Loucy (cell line): ENCODE results near the gene CNOT10.

Experiments used
- H2AFZ ChIP-seq: fragments of 200-600 bp; sonication (generic); 2 replicates; pipeline ENCODE4 v1.6.0; 2016; ENCODE audit warnings: antibody characterized with exemption, mild to moderate bottlenecking, low read length, moderate library complexity
- H3F3A ChIP-seq: fragments of 200-600 bp; 2 replicates; pipeline ENCODE4 v1.6.0; 2016; ENCODE audit warnings: antibody characterized with exemption, low read depth, mild to moderate bottlenecking
- H3K27me3 ChIP-seq: fragments of 200-600 bp; sonication (generic); 2 replicates; pipeline ENCODE4 v1.6.1; 2014; ENCODE audit warnings: low read length, mild to moderate bottlenecking; ENCODE audit not compliant: insufficient read depth, poor library complexity, severe bottlenecking
- H3K36me3 ChIP-seq: fragments of 200-600 bp; sonication (generic); 2 replicates; pipeline ENCODE4 v1.6.1; 2016; ENCODE audit warnings: low read length; ENCODE audit not compliant: insufficient read depth
- H3K4me1 ChIP-seq: fragments of 200-600 bp; sonication (generic); 2 replicates; pipeline ENCODE4 v1.5.1; 2014; ENCODE audit warnings: low read length, mild to moderate bottlenecking; ENCODE audit not compliant: insufficient read depth, poor library complexity, severe bottlenecking
- H3K4me2 ChIP-seq: fragments of 200-600 bp; sonication (generic); 2 replicates; pipeline ENCODE4 v1.6.0; 2014; ENCODE audit warnings: antibody characterized with exemption, low read length, low read depth, mild to moderate bottlenecking; ENCODE audit not compliant: poor library complexity, severe bottlenecking
- H3K4me3 ChIP-seq: fragments of 200-600 bp; sonication (generic); 2 replicates; pipeline ENCODE4 v1.5.1; 2014; ENCODE audit warnings: low read length, mild to moderate bottlenecking, mixed read lengths; ENCODE audit not compliant: poor library complexity, severe bottlenecking
- H3K79me2 ChIP-seq: fragments of 200-600 bp; sonication (generic); 2 replicates; pipeline ENCODE4 v1.6.1; 2014; ENCODE audit warnings: low read length; ENCODE audit not compliant: insufficient read depth
- H3K9ac ChIP-seq: fragments of 200-600 bp; sonication (generic); 2 replicates; pipeline ENCODE4 v1.6.0; 2014; ENCODE audit warnings: mild to moderate bottlenecking, low read depth, low read length, moderate library complexity; ENCODE audit not compliant: poor library complexity, severe bottlenecking
- H3K9me2 ChIP-seq: fragments of 200-600 bp; sonication (generic); replicated peaks from 2 replicates; pipeline ENCODE4 v1.6.1; 2016; ENCODE audit warnings: low read depth, low read length, mixed read lengths
- H3K9me3 ChIP-seq: fragments of 200-600 bp; sonication (generic); 2 replicates; pipeline ENCODE4 v1.6.1; 2014; ENCODE audit warnings: mild to moderate bottlenecking, antibody characterized with exemption, low read length, low read depth; ENCODE audit not compliant: insufficient read depth
- H4K20me1 ChIP-seq: fragments of 200-600 bp; sonication (generic); 2 replicates; pipeline ENCODE4 v1.6.0; 2014; ENCODE audit warnings: antibody characterized with exemption, low read length, mild to moderate bottlenecking; ENCODE audit not compliant: insufficient read depth, poor library complexity, severe bottlenecking
- CTCF ChIP-seq: fragments of 200-600 bp; sonication (generic); conservative IDR thresholded peaks from 2 replicates; pipeline ENCODE4 v1.5.1; 2014; ENCODE audit warnings: mild to moderate bottlenecking, antibody characterized with exemption, low read length
- EZH2phosphoT487 ChIP-seq: fragments of 200-600 bp; IDR thresholded peaks from 2 replicates; pipeline ENCODE4 v1.6.1; 2018; ENCODE audit warnings: antibody characterized with exemption, mild to moderate bottlenecking, moderate library complexity, borderline replicate concordance

Gene CNOT10

GRCh38 chr3:32764481-32764880 is 79.5 kb downstream of the CNOT10 start:
- Histone ChIP-seq H2AFZ (no peak overlapping the region), H3K79me2 (no peaks in the 10 kb centered on the region), H3K4me2 (no peak overlapping the region), H3K9ac (no peak overlapping the region), H4K20me1 (no peaks in the 10 kb centered on the region), H3K9me3 (no peaks in the 10 kb centered on the region), H3K4me1 (no peaks in the 10 kb centered on the region), H3K27me3 (no peaks in the 10 kb centered on the region), H3K9me2 (no peaks in the 10 kb centered on the region), H3K36me3 (peaks cover 34% of the 10 kb centered on the region; the same call in 1 of the 2 replicates), H3K4me3 (no peak overlapping the region), H3F3A (no peaks in the 10 kb centered on the region)
- TF ChIP-seq CTCF (no peak), EZH2phosphoT487 (no peak)

- Histone ChIP-seq H3K9me2 (no peaks in the 10 kb centered on the region), H2AFZ (no peak overlapping the region), H3K79me2 (no peaks in the 10 kb centered on the region), H3K9me3 (no peaks in the 10 kb centered on the region), H3K9ac (no peak overlapping the region), H3F3A (no peaks in the 10 kb centered on the region), H4K20me1 (no peaks in the 10 kb centered on the region), H3K4me3 (no peak overlapping the region), H3K36me3 (peaks cover 9% of the 10 kb centered on the region; the same call in 1 of the 2 replicates), H3K27me3 (no peaks in the 10 kb centered on the region), H3K4me2 (no peak overlapping the region), H3K4me1 (peaks cover 5% of the 10 kb centered on the region)
- TF ChIP-seq CTCF = peak; percentile 37
- TF ChIP-seq EZH2phosphoT487 = no peak
These were observed 93.4 kb downstream of the CNOT10 start for GRCh38 chr3:32778389-32778788.

GRCh38 chr3:32780071-32780734 is 95.2 kb downstream of the CNOT10 start:
- peak overlapping the region; percentile 99 for H3K4me2 ChIP-seq
- H3F3A ChIP-seq = no peaks in the 10 kb centered on the region
- no peaks in the 10 kb centered on the region for H3K9me3 ChIP-seq
- peaks cover 5% of the 10 kb centered on the region for H3K4me1 ChIP-seq
- H2AFZ ChIP-seq = no peak overlapping the region
- no peaks in the 10 kb centered on the region for H3K79me2 ChIP-seq
- H4K20me1 ChIP-seq = no peaks in the 10 kb centered on the region
- TF ChIP-seq EZH2phosphoT487 (no peak), CTCF (no peak)
- H3K9ac ChIP-seq = peak overlapping the region; percentile 76
- H3K36me3 ChIP-seq = no peaks in the 10 kb centered on the region
- H3K9me2 ChIP-seq = no peaks in the 10 kb centered on the region
- no peaks in the 10 kb centered on the region for H3K27me3 ChIP-seq
- H3K4me3 ChIP-seq = peak overlapping the region; percentile 89
